ENCODE data around the gene PGBD5.

PGBD5 gene

GRCh38 chr1:230390371-230390770 lies 35.8 kb downstream of the PGBD5 start:
- Histone ChIP-seq H3K36me3 (ENCODE audit: control insufficient read depth in 2 of 2, insufficient read depth in 2 of 2, low read length in 2 of 2) (no peaks in the 10 kb centered on the region), H3K4me3 (ENCODE audit: low read length in 2 of 2) (no peak overlapping the region), H3K4me1 (ENCODE audit: control insufficient read depth in 2 of 2, insufficient read depth in 2 of 2, low read length in 2 of 2) (no peaks in the 10 kb centered on the region), H3K27ac (ENCODE audit: low read depth in 2 of 2, low read length in 2 of 2) (no peak overlapping the region), H3K27me3 (ENCODE audit: control insufficient read depth in 2 of 2, insufficient read depth in 2 of 2, low read length in 2 of 2) (no peaks in the 10 kb centered on the region), H3K9ac (ENCODE audit: low read depth in 1 of 2, low read length in 2 of 2) (no peak overlapping the region), H3K9me3 (ENCODE audit: control insufficient read depth in 2 of 2, low read length in 2 of 2) (no peaks in the 10 kb centered on the region)

GRCh38 chr1:230387876-230388275 lies 38.3 kb downstream of the PGBD5 start:
- Histone ChIP-seq H3K27ac (ENCODE audit: low read depth in 2 of 2, low read length in 2 of 2) (no peak overlapping the region), H3K4me3 (ENCODE audit: low read length in 2 of 2) (no peak overlapping the region), H3K36me3 (ENCODE audit: control insufficient read depth in 2 of 2, insufficient read depth in 2 of 2, low read length in 2 of 2) (no peaks in the 10 kb centered on the region), H3K9me3 (ENCODE audit: control insufficient read depth in 2 of 2, low read length in 2 of 2) (no peaks in the 10 kb centered on the region), H3K4me1 (ENCODE audit: control insufficient read depth in 2 of 2, insufficient read depth in 2 of 2, low read length in 2 of 2) (no peaks in the 10 kb centered on the region), H3K27me3 (ENCODE audit: control insufficient read depth in 2 of 2, insufficient read depth in 2 of 2, low read length in 2 of 2) (no peaks in the 10 kb centered on the region), H3K9ac (ENCODE audit: low read depth in 1 of 2, low read length in 2 of 2) (no peak overlapping the region)

GRCh38 chr1:230387296-230387695 lies 38.8 kb downstream of the PGBD5 start:
- H3K4me1 ChIP-seq (ENCODE audit: control insufficient read depth in 2 of 2, insufficient read depth in 2 of 2, low read length in 2 of 2): no peaks in the 10 kb centered on the region
- H3K27me3 ChIP-seq (ENCODE audit: control insufficient read depth in 2 of 2, insufficient read depth in 2 of 2, low read length in 2 of 2): no peaks in the 10 kb centered on the region
- no peaks in the 10 kb centered on the region for H3K36me3 ChIP-seq (ENCODE audit: control insufficient read depth in 2 of 2, insufficient read depth in 2 of 2, low read length in 2 of 2)
- H3K9ac ChIP-seq (ENCODE audit: low read depth in 1 of 2, low read length in 2 of 2): no peak overlapping the region
- H3K9me3 ChIP-seq (ENCODE audit: control insufficient read depth in 2 of 2, low read length in 2 of 2): no peaks in the 10 kb centered on the region
- no peak overlapping the region for H3K4me3 ChIP-seq (ENCODE audit: low read length in 2 of 2)
- no peak overlapping the region for H3K27ac ChIP-seq (ENCODE audit: low read depth in 2 of 2, low read length in 2 of 2)

GRCh38 chr1:230386637-230387262 lies 39.4 kb downstream of the PGBD5 start:
- H3K9me3 ChIP-seq (ENCODE audit: control insufficient read depth in 2 of 2, low read length in 2 of 2): no peaks in the 10 kb centered on the region
- no peaks in the 10 kb centered on the region for H3K27me3 ChIP-seq (ENCODE audit: control insufficient read depth in 2 of 2, insufficient read depth in 2 of 2, low read length in 2 of 2)
- no peaks in the 10 kb centered on the region for H3K36me3 ChIP-seq (ENCODE audit: control insufficient read depth in 2 of 2, insufficient read depth in 2 of 2, low read length in 2 of 2)
- H3K4me1 ChIP-seq (ENCODE audit: control insufficient read depth in 2 of 2, insufficient read depth in 2 of 2, low read length in 2 of 2): no peaks in the 10 kb centered on the region
- no peak overlapping the region for H3K9ac ChIP-seq (ENCODE audit: low read depth in 1 of 2, low read length in 2 of 2)
- H3K4me3 ChIP-seq (ENCODE audit: low read length in 2 of 2): no peak overlapping the region
- H3K27ac ChIP-seq (ENCODE audit: low read depth in 2 of 2, low read length in 2 of 2): no peak overlapping the region

- Histone ChIP-seq H3K4me1 (ENCODE audit: control insufficient read depth in 2 of 2, insufficient read depth in 2 of 2, low read length in 2 of 2) (no peaks in the 10 kb centered on the region), H3K9me3 (ENCODE audit: control insufficient read depth in 2 of 2, low read length in 2 of 2) (no peaks in the 10 kb centered on the region), H3K36me3 (ENCODE audit: control insufficient read depth in 2 of 2, insufficient read depth in 2 of 2, low read length in 2 of 2) (no peaks in the 10 kb centered on the region), H3K9ac (ENCODE audit: low read depth in 1 of 2, low read length in 2 of 2) (no peak overlapping the region), H3K27ac (ENCODE audit: low read depth in 2 of 2, low read length in 2 of 2) (no peak overlapping the region), H3K4me3 (ENCODE audit: low read length in 2 of 2) (no peak overlapping the region), H3K27me3 (ENCODE audit: control insufficient read depth in 2 of 2, insufficient read depth in 2 of 2, low read length in 2 of 2) (no peaks in the 10 kb centered on the region)
Measured at GRCh38 chr1:230385930-230386329, 40.2 kb downstream of the PGBD5 start.

GRCh38 chr1:230385158-230385450 lies 41.0 kb downstream of the PGBD5 start:
- no peaks in the 10 kb centered on the region for H3K36me3 ChIP-seq (ENCODE audit: control insufficient read depth in 2 of 2, insufficient read depth in 2 of 2, low read length in 2 of 2)
- H3K9ac ChIP-seq (ENCODE audit: low read depth in 1 of 2, low read length in 2 of 2): no peak overlapping the region
- H3K27me3 ChIP-seq (ENCODE audit: control insufficient read depth in 2 of 2, insufficient read depth in 2 of 2, low read length in 2 of 2): no peaks in the 10 kb centered on the region
- H3K4me3 ChIP-seq (ENCODE audit: low read length in 2 of 2): no peak overlapping the region
- no peaks in the 10 kb centered on the region for H3K9me3 ChIP-seq (ENCODE audit: control insufficient read depth in 2 of 2, low read length in 2 of 2)
- H3K4me1 ChIP-seq (ENCODE audit: control insufficient read depth in 2 of 2, insufficient read depth in 2 of 2, low read length in 2 of 2): peaks cover 0 to 3% of the 10 kb centered on the region in 2 donors
- H3K27ac ChIP-seq (ENCODE audit: low read depth in 2 of 2, low read length in 2 of 2): no peak overlapping the region

- Histone ChIP-seq H3K27me3 (ENCODE audit: control insufficient read depth in 2 of 2, insufficient read depth in 2 of 2, low read length in 2 of 2) (no peaks in the 10 kb centered on the region), H3K36me3 (ENCODE audit: control insufficient read depth in 2 of 2, insufficient read depth in 2 of 2, low read length in 2 of 2) (no peaks in the 10 kb centered on the region), H3K9me3 (ENCODE audit: control insufficient read depth in 2 of 2, low read length in 2 of 2) (peaks cover 0 to 3% of the 10 kb centered on the region in 2 donors), H3K27ac (ENCODE audit: low read depth in 2 of 2, low read length in 2 of 2) (no peak overlapping the region), H3K9ac (ENCODE audit: low read depth in 1 of 2, low read length in 2 of 2) (no peak overlapping the region), H3K4me1 (ENCODE audit: control insufficient read depth in 2 of 2, insufficient read depth in 2 of 2, low read length in 2 of 2) (peaks cover 0 to 3% of the 10 kb centered on the region in 2 donors), H3K4me3 (ENCODE audit: low read length in 2 of 2) (no peak overlapping the region)
Measured at GRCh38 chr1:230384380-230385157, 41.6 kb downstream of the PGBD5 start.

- H3K27me3 ChIP-seq (ENCODE audit: control insufficient read depth in 2 of 2, insufficient read depth in 2 of 2, low read length in 2 of 2): no peaks in the 10 kb centered on the region
- no peak overlapping the region for H3K27ac ChIP-seq (ENCODE audit: low read depth in 2 of 2, low read length in 2 of 2)
- H3K4me1 ChIP-seq (ENCODE audit: control insufficient read depth in 2 of 2, insufficient read depth in 2 of 2, low read length in 2 of 2): peaks cover 0 to 3% of the 10 kb centered on the region in 2 donors
- peaks cover 0 to 5% of the 10 kb centered on the region in 2 donors for H3K9me3 ChIP-seq (ENCODE audit: control insufficient read depth in 2 of 2, low read length in 2 of 2)
- no peak overlapping the region for H3K9ac ChIP-seq (ENCODE audit: low read depth in 1 of 2, low read length in 2 of 2)
- no peaks in the 10 kb centered on the region for H3K36me3 ChIP-seq (ENCODE audit: control insufficient read depth in 2 of 2, insufficient read depth in 2 of 2, low read length in 2 of 2)
- H3K4me3 ChIP-seq (ENCODE audit: low read length in 2 of 2): no peak overlapping the region
Measured at GRCh38 chr1:230383425-230383824, 42.7 kb downstream of the PGBD5 start.

GRCh38 chr1:230382001-230382491 lies 44.1 kb downstream of the PGBD5 start:
- H3K4me3 ChIP-seq (ENCODE audit: low read length in 2 of 2): no peak overlapping the region
- H3K27ac ChIP-seq (ENCODE audit: low read depth in 2 of 2, low read length in 2 of 2): no peak overlapping the region
- H3K4me1 ChIP-seq (ENCODE audit: control insufficient read depth in 2 of 2, insufficient read depth in 2 of 2, low read length in 2 of 2): peaks cover 0 to 3% of the 10 kb centered on the region in 2 donors
- H3K9ac ChIP-seq (ENCODE audit: low read depth in 1 of 2, low read length in 2 of 2): no peak overlapping the region
- no peaks in the 10 kb centered on the region for H3K36me3 ChIP-seq (ENCODE audit: control insufficient read depth in 2 of 2, insufficient read depth in 2 of 2, low read length in 2 of 2)
- no peaks in the 10 kb centered on the region for H3K27me3 ChIP-seq (ENCODE audit: control insufficient read depth in 2 of 2, insufficient read depth in 2 of 2, low read length in 2 of 2)
- H3K9me3 ChIP-seq (ENCODE audit: control insufficient read depth in 2 of 2, low read length in 2 of 2): peaks cover 0 to 5% of the 10 kb centered on the region in 2 donors

GRCh38 chr1:230381585-230381984 lies 44.5 kb downstream of the PGBD5 start:
- H3K27ac ChIP-seq (ENCODE audit: low read depth in 2 of 2, low read length in 2 of 2): no peak overlapping the region
- no peak overlapping the region for H3K4me3 ChIP-seq (ENCODE audit: low read length in 2 of 2)
- H3K9me3 ChIP-seq (ENCODE audit: control insufficient read depth in 2 of 2, low read length in 2 of 2): peaks cover 0 to 5% of the 10 kb centered on the region in 2 donors
- H3K27me3 ChIP-seq (ENCODE audit: control insufficient read depth in 2 of 2, insufficient read depth in 2 of 2, low read length in 2 of 2): no peaks in the 10 kb centered on the region
- H3K36me3 ChIP-seq (ENCODE audit: control insufficient read depth in 2 of 2, insufficient read depth in 2 of 2, low read length in 2 of 2): no peaks in the 10 kb centered on the region
- H3K4me1 ChIP-seq (ENCODE audit: control insufficient read depth in 2 of 2, insufficient read depth in 2 of 2, low read length in 2 of 2): peaks cover 0 to 3% of the 10 kb centered on the region in 2 donors
- H3K9ac ChIP-seq (ENCODE audit: low read depth in 1 of 2, low read length in 2 of 2): no peak overlapping the region
